EH (cell line): ENCODE data around the gene SIGLEC14.
"Not testable (repeated sequence)": the region's sequence is repeated elsewhere in the genome, so short reads cannot be mapped to it uniquely, and the experiment has no call there.

ENCODE experiments used
- DNase-seq: peaks from one replicate; pipeline ENCODE4 v3.0.0-alpha.2; 2015; ENCODE audit warnings: low read depth

The SIGLEC14 gene

DNA sequence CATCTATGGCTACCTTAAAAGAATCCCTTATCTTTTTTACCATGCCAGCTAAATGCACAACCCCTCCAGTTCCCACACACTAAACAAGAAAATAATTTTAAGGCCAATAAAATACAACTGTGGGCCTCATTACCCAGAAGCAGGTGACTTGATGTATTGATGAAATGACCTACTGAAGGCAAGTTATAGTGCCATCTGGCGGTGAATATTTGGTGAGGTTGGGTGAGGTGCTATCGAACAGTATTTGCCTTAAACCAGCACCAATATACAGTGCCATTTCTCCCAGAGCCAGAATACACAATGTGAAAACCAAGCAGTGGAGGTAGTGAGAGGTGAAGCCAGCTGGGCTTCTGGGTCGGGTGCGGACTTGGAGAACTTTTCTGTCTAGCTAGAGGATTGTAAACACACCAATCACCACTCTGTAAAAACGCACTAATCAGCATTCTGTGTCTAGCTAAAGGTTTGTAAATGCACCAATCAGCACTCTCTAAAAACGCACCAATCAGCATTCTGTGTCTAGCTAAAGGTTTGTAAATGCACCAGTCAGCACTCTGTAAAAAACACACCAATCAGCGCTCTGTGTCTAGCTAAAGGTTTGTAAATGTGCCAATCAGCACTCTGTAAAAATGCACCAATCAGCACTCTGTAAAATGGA is 29.4 kb upstream of the SIGLEC14 start:
- DNase-seq, result peak; percentile 28

DNA sequence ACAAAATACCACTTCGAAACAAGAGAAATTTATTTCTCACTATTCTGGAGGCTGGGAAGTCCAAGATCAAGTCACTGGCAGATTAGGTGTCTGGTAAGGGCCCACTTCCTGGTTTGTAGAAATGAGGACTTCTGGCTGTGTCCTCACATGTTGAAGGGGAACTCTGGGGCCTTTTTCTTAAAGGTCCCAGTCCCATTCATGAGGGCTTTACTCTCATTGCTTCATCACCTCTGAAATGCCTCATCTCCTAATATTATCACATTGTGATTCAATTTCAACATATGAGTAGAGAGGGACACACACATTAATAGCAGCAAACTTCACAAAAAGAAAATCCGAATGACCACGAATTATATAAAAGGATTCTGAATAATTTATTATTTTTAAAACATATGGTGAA is 21.6 kb upstream of the SIGLEC14 start:
- DNase-seq, result no peak

DNA sequence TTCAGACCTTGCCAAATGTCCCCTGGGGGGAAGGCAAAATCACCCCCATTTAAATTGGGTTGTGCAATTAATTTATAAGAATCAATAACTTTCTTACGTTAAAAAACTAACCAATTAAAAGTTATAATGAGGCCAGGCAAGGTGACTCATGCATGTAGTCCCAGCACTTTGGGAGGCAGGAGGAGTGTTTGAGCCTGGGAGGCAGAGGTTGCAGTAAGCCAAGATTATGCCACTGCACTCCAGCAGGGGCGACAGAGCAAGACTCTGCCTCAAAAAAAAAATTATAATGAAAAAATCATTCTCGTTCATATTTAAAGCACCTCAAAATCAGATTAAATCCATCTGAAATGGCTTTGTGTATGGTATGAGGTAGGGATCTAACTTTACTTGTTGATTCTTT is 18.4 kb upstream of the SIGLEC14 start:
- peak; percentile 25 for DNase-seq

DNA sequence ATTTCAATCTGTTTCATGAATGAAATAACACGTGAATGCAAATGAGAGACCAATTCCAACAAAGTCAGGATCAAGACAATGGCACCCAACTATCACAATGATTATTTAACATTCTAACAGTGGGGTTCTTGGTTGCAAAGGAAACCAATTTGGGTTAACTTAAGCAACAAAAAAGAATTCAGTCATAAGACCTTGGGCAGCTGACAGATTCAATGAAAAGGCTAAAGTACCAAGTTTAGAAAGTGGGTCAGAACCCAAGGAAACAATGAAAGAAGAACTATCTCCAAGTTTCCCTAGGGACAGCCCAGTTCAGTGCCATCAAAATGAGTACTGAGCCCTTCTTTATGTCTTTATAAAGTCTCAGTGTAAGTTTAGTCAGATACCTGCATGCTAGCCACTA is 17.5 kb upstream of the SIGLEC14 start:
- DNase-seq, result no peak

DNA sequence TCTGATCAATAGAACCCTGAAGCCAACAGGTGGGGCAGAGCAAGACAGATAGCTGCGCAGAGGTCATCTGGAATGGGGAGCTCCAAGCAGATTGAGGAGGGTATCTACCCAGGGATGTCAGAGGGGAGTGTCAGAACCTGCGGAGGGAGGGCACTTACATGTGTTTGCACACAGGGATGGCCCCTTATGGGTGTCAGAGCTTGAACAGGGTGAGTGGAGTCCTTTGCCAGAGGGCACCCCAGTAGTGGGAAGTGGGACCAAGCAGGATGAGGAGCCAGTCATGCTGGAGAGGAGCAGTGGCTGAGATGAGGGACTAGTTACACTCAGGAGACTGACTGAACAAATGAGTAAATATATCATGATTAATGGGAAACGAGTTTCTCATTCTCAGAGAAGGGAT is 17.0 kb upstream of the SIGLEC14 start:
- no peak for DNase-seq

DNA sequence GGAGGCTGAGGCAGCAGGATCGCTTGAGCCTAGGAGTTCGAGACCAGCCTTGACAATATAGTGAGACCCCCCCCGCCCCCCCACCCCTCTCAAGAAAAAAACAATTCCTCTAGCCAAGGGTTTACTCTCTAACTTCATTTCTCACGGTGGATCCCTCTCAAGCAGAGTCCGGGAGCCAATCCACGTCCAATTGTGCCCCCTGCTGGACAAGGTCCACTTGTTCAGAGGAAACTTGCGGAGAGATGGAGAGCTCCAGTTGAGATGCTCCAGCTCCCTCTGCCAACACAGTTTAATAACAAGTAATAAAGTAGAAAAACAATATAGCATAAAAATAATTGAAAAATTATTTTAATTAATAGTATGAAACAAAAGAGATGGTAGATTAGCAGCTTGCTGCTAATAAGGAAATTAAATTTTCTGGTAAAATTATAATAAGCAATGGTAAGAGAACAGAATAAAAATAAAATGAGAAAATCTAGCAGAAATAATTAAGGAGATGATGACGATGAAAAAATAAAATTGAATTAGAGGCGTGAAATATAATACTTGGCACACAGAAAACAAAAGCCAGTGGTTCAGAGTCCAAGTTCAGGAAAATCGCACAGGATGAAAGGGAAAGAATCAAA is 14.5 kb upstream of the SIGLEC14 start:
- DNase-seq, result peak; percentile 76

DNA sequence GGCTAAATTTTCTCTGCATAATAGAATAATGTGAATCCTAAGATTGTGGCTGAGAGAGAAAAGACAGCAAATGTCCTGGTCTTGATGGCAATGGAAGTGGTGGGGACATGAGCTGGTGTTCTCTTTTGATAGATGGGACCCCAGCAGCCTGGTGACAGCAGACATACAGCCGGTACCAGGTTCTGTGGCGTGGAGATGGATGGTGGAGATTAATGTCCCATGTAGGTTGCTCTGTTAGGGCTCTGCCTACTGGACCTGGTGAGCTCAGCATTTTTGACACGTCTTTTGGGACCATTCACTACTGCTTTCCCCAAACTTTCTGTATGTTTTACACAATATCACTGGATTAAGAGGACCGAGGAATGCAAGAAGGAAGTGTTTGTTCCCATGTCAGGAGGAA is 8.2 kb upstream of the SIGLEC14 start:
- DNase-seq, result no peak

DNA sequence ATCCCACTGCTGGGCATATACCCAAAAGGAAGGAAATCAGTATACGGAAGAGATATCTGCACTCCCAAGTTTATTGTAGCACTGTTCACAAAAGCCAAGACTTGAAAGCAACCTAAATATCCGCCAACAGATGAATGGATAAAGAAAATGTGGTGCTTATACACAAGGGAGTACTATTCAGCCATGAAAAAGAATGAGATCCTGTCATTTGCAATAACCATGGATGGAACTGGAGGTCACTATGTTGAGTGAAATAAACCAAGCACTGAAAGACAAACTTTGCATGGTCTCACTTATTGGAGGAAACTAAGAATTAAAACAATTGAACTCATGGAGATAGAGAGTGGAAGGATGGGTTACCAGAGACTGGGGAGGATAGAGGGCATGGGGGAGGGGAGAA is 6.5 kb upstream of the SIGLEC14 start:
- DNase-seq, result no peak

DNA sequence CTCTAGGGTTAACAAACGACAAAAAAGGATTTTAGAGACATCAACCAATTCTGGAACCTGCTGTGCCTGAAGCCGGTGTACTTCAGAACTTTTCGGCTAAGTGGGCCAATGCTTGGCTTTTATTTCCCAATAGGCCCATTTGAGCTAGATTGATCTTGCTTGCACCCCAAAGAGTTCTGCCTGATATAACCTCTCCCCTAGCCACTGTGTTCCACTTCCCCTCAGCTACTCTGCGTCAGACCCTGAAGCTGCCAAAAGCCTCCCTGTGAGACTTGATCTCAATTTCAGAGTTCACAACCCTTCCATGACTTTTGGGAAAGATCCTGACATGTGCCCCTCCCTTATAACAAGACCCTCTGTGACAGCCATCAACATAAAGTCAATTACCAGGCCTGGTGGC is 5.6 kb upstream of the SIGLEC14 start:
- no peak for DNase-seq

DNA sequence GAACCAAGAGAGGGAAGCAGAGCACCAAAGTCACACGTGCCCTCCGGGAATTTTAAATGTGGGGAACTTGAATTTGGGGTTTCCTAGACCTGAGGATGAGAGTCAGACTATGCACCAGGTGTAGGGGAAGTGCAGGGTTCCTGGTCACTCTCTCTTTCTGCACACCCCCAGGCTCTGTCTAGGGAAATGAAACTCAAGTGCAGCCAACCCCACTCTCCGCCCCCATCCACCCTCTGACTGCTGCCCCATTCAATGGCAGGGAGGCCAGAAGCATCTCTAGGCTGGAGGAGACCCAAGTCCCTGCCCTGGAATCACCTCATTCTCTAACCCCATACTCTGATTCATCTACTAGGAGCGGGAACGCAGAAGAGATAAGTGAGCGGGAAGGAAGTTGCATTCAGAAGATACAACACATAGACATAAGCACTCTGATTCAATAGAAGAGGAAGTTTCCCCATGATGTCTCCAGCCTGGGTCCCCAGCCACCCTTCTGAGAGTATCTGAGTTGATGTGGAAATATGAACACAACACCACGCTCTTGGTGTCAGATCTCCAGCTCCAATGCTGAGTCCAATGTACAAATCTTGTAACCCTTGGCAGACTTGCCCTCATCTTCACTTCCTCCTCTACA is 4.7 kb upstream of the SIGLEC14 start:
- no peak for DNase-seq

DNA sequence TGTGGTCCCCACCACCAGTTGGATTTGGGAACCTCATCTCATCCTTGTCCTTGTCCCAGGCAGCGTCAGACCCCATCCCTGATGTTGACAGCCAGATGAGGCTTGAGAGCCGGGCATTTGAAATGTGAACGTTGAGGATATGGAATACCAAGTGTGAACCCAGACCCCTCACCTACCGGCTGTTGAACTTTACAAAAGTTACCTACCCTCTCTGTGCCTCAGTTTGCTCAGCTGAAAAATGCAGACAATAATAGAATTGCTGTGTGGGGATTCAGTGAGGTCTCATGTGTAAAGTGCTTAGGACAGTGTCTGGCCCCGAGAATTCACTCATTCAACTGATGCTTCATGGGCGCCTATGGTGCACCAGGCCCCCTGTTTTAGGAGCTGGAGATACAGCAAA is 693 bp upstream of the SIGLEC14 start:
- no peak for DNase-seq

DNA sequence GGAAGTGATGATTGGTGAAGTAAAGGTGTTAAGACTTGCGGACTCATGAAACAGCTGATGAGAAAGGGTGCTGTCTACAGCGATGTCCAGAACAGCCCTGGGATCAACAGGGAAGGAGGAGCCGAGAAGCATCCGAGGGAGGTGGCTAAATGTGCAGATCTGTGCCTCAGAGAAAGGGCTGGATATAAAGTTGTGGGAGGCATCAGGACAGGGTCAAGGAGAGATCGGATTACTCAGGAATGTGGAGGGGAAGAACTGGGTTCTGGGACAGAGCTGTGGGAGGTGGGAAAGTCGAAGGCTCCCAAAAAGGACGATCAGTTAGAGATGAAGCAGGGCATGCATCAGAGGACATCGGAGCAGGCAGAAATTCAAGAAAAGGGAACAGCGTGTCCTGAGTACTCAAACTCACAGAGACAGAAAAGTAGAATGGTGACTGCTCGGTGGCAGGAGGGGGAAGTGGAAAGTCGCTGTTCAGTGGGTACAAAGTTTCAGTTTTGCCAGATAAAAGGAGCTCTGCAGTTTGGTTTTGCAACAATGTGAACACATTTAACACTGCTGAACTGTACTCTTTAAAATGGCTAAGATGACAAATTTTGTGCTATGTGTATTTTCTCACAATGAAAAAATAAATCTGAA is 1.9 kb downstream of the SIGLEC14 start:
- no peak for DNase-seq

DNA sequence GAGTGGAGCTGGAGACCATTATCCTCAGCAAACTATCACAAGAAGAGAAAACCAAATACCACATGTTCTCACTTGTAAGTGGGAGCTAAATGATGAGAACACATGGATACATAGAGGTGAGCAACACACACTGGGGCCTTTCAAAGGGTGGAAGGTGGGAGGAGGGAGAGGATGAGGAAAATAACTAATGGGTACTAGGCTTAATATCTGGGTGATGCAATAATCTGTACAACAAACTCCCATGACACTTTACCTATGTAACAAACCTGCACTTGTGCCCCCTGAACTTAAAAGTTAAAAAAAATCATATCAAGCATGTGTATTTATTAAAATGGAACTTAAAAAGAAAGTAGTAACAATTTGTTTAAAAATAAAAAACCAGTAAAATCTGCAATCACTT is 5.0 kb downstream of the SIGLEC14 start:
- no peak for DNase-seq

DNA sequence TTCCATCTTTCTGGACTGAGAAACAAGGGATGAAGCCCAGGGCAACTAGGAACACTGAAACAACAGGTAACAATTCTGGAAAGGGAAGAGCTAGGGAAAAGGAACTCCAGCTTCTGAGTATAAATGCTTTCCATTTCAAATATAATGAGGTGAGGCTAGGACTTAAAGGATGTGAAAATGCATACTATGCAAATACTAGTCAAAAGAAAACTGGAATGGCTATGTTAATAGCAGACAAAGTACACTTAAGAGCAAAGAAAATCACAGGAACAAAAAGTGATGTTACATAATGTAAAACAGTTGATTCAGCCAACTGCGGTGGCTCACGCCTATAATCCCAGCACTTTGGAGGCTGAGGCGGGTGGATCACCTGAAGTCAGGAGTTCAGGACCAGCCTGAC is 6.2 kb downstream of the SIGLEC14 start:
- DNase-seq, result no peak

DNA sequence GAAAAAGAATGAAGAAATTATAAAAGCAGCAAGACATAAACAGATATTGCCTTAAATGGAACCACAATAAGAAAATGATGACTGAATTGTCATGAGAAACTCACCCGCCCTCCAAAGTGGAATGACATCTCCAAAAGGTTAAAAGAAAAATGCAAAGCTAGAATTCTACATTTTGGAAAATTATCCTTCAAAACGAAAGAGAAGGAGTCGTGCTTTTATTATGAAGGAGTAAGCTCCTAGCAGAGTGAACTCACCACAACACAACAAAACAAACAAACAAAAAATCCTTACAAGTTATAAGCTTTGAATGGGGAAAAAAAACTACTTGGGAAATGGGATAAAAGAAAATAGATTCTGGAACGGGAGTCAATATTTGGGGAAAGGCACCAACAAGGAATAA is 6.7 kb downstream of the SIGLEC14 start:
- DNase-seq, result no peak

DNA sequence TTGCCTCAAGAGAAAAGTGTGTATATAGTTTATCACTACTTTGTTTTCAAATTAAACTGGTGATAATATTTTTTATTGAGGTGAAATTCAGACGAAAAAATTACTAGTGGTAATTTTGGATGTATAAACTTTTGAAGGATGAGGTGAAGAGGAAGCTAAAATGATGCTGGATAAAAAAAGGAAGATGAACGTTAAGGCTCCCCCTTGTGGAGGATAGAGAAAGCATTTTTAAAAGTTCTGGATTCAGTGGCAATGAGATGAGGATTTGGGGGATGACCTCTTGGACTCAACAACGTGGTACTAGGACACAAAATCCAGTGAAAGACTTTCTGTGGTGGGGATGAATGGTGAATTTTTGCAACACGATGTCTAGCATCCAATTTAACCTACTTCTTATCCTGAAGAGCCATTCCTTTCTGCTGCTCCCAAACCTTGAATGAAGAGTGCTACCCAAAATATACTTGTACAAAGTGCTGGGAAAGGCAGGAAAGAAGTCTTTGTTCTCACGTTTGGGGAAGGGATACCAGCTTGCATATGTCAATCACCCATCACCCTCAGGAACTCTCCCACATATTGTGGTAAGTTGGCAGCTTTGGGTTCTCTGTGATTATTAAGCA is 9.2 kb downstream of the SIGLEC14 start:
- DNase-seq, result no peak

DNA sequence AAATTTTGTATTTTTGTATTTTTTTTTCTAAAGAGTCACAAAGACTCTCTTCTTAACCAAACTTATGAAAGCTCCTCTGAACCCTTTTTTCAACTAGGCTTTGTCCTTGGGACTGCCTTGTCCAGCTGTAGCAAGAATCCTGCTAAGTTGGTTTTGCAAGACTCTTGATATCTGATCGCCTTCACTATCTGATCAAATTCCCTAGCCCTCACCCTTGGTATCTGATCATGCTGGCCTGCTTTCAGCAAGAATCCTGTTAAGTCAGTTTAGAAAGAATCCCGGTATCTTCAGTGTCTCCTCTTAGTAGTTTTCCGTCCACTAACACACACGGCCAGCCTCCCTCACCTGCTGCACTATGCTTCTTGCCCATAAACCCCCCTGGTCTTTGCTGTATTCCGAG is 14.5 kb downstream of the SIGLEC14 start:
- DNase-seq, result no peak

DNA sequence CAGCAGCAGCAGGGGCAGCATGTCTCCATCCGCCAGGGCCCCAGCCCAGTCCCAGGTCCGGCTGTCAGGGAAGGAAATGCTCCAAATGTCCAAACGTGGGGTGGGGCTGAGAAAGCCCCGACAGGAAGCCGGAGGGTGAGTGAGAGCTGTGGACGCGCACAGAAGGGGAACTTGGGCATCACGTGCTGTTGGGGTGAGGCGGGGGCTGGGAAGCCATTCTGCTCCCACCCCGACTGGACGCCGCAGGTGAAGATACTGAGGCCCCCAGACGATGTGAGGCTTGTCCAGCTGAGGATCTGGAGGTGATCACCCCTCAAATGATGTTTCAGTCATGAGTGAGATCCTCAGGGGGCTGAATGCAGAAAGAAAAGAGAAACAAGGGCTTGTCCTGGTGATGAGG is 16.3 kb downstream of the SIGLEC14 start, which contains the start of gene SIGLEC5:
TSS of gene SIGLEC5 (minus strand) at position 87 of the 400 bp plus-strand sequence. CDS start at position 21, 66 bp downstream.
- DNase-seq, result not testable (repeated sequence)

DNA sequence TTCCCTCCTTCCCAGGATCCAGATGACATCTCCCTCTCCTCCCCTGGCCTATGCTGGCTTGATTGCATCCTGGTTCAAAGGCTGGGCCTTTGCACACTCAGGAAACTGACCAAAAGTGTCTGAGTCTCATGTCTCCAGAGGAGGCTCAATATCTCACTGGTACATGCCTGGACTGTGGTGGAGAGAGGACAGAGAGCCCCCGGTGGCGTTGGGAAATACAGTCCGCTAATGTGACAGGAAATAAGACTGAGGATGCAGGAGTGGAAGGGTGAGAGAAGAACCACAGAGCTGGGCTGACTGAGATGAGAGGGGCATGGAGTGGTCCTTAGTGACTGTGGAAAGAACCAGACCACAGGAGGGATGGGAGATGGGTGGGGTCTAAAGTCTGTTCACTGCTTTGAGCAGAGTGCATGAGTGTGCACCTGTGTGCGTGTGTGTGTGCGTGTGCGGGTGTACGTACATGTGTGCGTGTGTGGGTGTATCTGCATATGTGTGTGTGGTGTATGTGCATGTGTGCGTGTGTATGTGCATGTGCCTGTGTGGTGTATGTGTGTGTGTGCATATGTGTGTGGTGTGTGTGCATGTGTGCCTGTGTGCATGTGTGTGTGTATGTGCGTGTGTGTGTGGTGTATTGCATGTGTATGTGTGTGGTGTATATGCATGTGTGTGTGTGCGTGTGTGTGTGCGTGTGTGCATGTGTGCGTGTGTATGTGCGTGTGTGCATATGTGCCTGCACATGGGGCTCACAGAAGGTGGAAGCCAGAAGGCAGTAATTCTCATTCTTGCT is 18.3 kb downstream of the SIGLEC14 start:
- DNase-seq, result no peak

DNA sequence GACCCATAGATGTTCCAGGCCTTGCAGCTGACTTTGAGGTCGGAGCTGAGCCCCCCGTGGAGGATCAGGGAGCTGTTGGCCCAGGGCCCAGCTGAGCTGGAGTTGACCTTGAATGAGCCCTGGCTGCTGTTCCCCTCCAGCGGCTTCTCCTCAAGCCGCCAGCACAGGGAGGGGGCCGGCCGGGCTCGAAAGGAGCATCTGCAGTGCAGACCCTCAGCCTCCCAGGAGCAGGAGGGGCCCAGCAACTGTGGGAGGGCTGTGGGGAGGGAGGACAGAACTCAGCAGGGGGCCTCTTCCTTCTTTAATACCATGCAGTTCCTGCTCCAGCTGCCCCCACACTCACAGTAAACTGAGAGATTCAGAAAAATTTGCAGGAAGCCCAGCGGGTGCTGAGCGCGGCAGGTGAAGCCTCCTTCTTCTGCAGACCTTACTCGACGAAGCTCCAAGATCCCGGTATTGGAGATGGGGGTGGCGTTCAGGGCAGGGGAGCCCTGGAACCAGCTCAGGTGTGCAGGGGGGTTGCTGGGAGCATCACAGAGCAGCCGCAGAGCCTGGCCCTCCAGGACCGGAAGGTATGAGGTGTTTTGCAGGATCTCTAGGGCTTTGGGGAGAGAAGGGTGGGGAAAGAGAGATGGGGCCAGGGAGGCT is 19.0 kb downstream of the SIGLEC14 start:
- DNase-seq, result no peak

DNA sequence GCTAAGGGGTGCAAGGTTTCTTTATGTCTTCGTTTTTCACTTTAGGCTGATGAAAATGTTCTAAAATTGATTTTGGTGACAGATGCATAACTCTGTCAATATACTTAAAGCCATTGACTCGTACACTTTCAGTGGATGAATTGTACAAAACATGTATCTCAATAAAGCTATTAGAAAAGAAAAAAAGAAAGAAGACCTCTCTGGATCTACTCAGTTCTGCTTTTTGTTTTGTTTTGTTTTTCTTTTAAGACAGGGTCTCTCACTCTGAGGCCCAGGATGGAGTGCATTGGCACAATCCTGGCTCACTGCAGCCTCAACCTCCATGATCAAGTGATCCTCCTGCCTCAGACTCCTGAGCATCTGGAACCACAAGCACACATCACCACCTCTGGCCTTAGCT is 19.9 kb downstream of the SIGLEC14 start:
- DNase-seq, result no peak
